ENCODE measurements around the gene ADAMTS6.
"Not testable (repeated sequence)": the region's sequence is repeated elsewhere in the genome, so short reads cannot be mapped to it uniquely, and the experiment has no call there.

The ADAMTS6 gene

GRCh38 chr5:65474130-65474711 is 7.5 kb downstream of the ADAMTS6 start:
- DNase-seq, result no peak

- DNase-seq, result no peak
Observed at GRCh38 chr5:65468633-65469032, 13.1 kb downstream of the ADAMTS6 start.

- DNase-seq, result no peak
Observed at GRCh38 chr5:65462139-65462705, 19.5 kb downstream of the ADAMTS6 start.

- DNase-seq, result no peak
Observed at GRCh38 chr5:65461490-65461889, 20.2 kb downstream of the ADAMTS6 start.

GRCh38 chr5:65459995-65460394 is 21.7 kb downstream of the ADAMTS6 start:
- no peak for DNase-seq

- no peak for DNase-seq
Observed at GRCh38 chr5:65455064-65455463, 26.7 kb downstream of the ADAMTS6 start.

- DNase-seq, result no peak
Observed at GRCh38 chr5:65451436-65451835, 30.3 kb downstream of the ADAMTS6 start.

- no peak for DNase-seq
Observed at GRCh38 chr5:65446682-65447081, 35.0 kb downstream of the ADAMTS6 start.

- DNase-seq, result no peak
Observed at GRCh38 chr5:65441800-65442199, 39.9 kb downstream of the ADAMTS6 start.

- DNase-seq, result no peak
Observed at GRCh38 chr5:65440456-65440855, 41.3 kb downstream of the ADAMTS6 start.

- no peak for DNase-seq
Observed at GRCh38 chr5:65434122-65434521, 47.6 kb downstream of the ADAMTS6 start.

GRCh38 chr5:65426656-65427055 is 55.1 kb downstream of the ADAMTS6 start:
- no peak for DNase-seq

GRCh38 chr5:65423623-65424022 is 58.1 kb downstream of the ADAMTS6 start:
- no peak for DNase-seq

GRCh38 chr5:65418661-65419060 is 63.1 kb downstream of the ADAMTS6 start:
- no peak for DNase-seq

GRCh38 chr5:65413822-65414221 is 67.9 kb downstream of the ADAMTS6 start:
- no peak for DNase-seq

- no peak for DNase-seq
Observed at GRCh38 chr5:65412842-65413241, 68.9 kb downstream of the ADAMTS6 start.

GRCh38 chr5:65411356-65411755 is 70.4 kb downstream of the ADAMTS6 start:
- no peak for DNase-seq

GRCh38 chr5:65395526-65396155 is 86.1 kb downstream of the ADAMTS6 start:
- no peak for DNase-seq

- no peak for DNase-seq
Observed at GRCh38 chr5:65394087-65394486, 87.6 kb downstream of the ADAMTS6 start.

- DNase-seq, result no peak
Observed at GRCh38 chr5:65391591-65391990, 90.1 kb downstream of the ADAMTS6 start.

- no peak for DNase-seq
Observed at GRCh38 chr5:65390208-65390607, 91.5 kb downstream of the ADAMTS6 start.

- no peak for DNase-seq
Observed at GRCh38 chr5:65383859-65384258, 97.9 kb downstream of the ADAMTS6 start.

- no peak for DNase-seq
Observed at GRCh38 chr5:65382582-65382981, 99.1 kb downstream of the ADAMTS6 start.

GRCh38 chr5:65370505-65370904 is 111.2 kb downstream of the ADAMTS6 start:
- not testable (repeated sequence) for DNase-seq

GRCh38 chr5:65366655-65367054 is 115.1 kb downstream of the ADAMTS6 start:
- no peak for DNase-seq
